Activated naive CD4-positive, alpha-beta T cell treated with anti-CD3 and anti-CD28 coated beads, Interleukin-2, amount 50 U/mL, for 24 hours (primary cell): Measurements from ENCODE around the gene PCP4L1.
"Not testable (repeated sequence)": the region's sequence is repeated elsewhere in the genome, so short reads cannot be mapped to it uniquely, and the experiment has no call there.

ENCODE experiments used
- H3K27ac Mint-ChIP-seq: one replicate; pipeline ENCODE4 v1.8.0; 2021; ENCODE audit warnings: mild to moderate bottlenecking, mixed read lengths
- H3K27me3 Mint-ChIP-seq: one replicate; pipeline ENCODE4 v1.8.0; 2021; ENCODE audit warnings: mixed read lengths
- H3K36me3 Mint-ChIP-seq: one replicate; pipeline ENCODE4 v1.8.0; 2021; ENCODE audit warnings: mixed read lengths
- H3K4me1 Mint-ChIP-seq: one replicate; pipeline ENCODE4 v1.8.0; 2021; ENCODE audit warnings: mixed read lengths
- H3K4me3 Mint-ChIP-seq: one replicate; pipeline ENCODE4 v1.8.0; 2021; ENCODE audit warnings: mild to moderate bottlenecking, mixed read lengths
- H3K9me3 Mint-ChIP-seq: one replicate; pipeline ENCODE4 v1.8.0; 2021; ENCODE audit warnings: mixed read lengths

Gene PCP4L1

GRCh38 chr1:161255302-161255701 is 3.2 kb upstream of the PCP4L1 start:
- peaks cover 25% of the 10 kb centered on the region for H3K27me3 Mint-ChIP-seq
- not testable (repeated sequence) for H3K9me3 Mint-ChIP-seq, H3K36me3 Mint-ChIP-seq, H3K27ac Mint-ChIP-seq, H3K4me1 Mint-ChIP-seq, H3K4me3 Mint-ChIP-seq

GRCh38 chr1:161255955-161256520 is 2.5 kb upstream of the PCP4L1 start:
- not testable (repeated sequence) for H3K9me3 Mint-ChIP-seq, H3K4me3 Mint-ChIP-seq, H3K36me3 Mint-ChIP-seq, H3K27ac Mint-ChIP-seq, H3K4me1 Mint-ChIP-seq
- H3K27me3 Mint-ChIP-seq = peaks cover 30% of the 10 kb centered on the region

- H3K4me3 Mint-ChIP-seq, H3K36me3 Mint-ChIP-seq, H3K27ac Mint-ChIP-seq, H3K9me3 Mint-ChIP-seq: not testable (repeated sequence)
- peaks cover 14% of the 10 kb centered on the region for H3K4me1 Mint-ChIP-seq
- H3K27me3 Mint-ChIP-seq = peaks cover 38% of the 10 kb centered on the region
Measured at GRCh38 chr1:161257109-161257508, 1.4 kb upstream of the PCP4L1 start.

GRCh38 chr1:161259345-161259702 is 779 bp downstream of the PCP4L1 start:
- Mint-ChIP-seq H3K4me1 (peaks cover 14% of the 10 kb centered on the region), H3K36me3 (peaks cover 7% of the 10 kb centered on the region), H3K27ac (no peak overlapping the region), H3K9me3 (no peaks in the 10 kb centered on the region), H3K4me3 (peak overlapping the region; percentile 82), H3K27me3 (peaks cover 42% of the 10 kb centered on the region)

- Mint-ChIP-seq H3K27ac (no peak overlapping the region), H3K27me3 (peaks cover 44% of the 10 kb centered on the region), H3K4me1 (peaks cover 14% of the 10 kb centered on the region)
Measured at GRCh38 chr1:161259765-161260164, 1.2 kb downstream of the PCP4L1 start.

GRCh38 chr1:161260376-161261260 is 2.1 kb downstream of the PCP4L1 start:
- no peaks in the 10 kb centered on the region for H3K9me3 Mint-ChIP-seq
- H3K27me3 Mint-ChIP-seq = peaks cover 46% of the 10 kb centered on the region
- H3K36me3 Mint-ChIP-seq = peaks cover 7% of the 10 kb centered on the region
- no peak overlapping the region for H3K27ac Mint-ChIP-seq
- H3K4me1 Mint-ChIP-seq = peaks cover 14% of the 10 kb centered on the region
- no peak overlapping the region for H3K4me3 Mint-ChIP-seq

More at GRCh38 chr1:161259765-161260164, 1.2 kb downstream of the PCP4L1 start:
- Mint-ChIP-seq H3K4me3 (no peak overlapping the region), H3K36me3 (peaks cover 7% of the 10 kb centered on the region), H3K9me3 (no peaks in the 10 kb centered on the region)

GRCh38 chr1:161261261-161262235 is 3.0 kb downstream of the PCP4L1 start:
- H3K36me3 Mint-ChIP-seq = peaks cover 7% of the 10 kb centered on the region
- no peaks in the 10 kb centered on the region for H3K9me3 Mint-ChIP-seq
- no peak overlapping the region for H3K4me3 Mint-ChIP-seq
- peaks cover 46% of the 10 kb centered on the region for H3K27me3 Mint-ChIP-seq
- H3K4me1 Mint-ChIP-seq = peaks cover 14% of the 10 kb centered on the region
- H3K27ac Mint-ChIP-seq = no peak overlapping the region

- H3K4me1 Mint-ChIP-seq = peaks cover 4% of the 10 kb centered on the region
- peaks cover 21% of the 10 kb centered on the region for H3K27me3 Mint-ChIP-seq
- no peak overlapping the region for H3K4me3 Mint-ChIP-seq
- no peaks in the 10 kb centered on the region for H3K9me3 Mint-ChIP-seq
- no peak overlapping the region for H3K27ac Mint-ChIP-seq
- no peaks in the 10 kb centered on the region for H3K36me3 Mint-ChIP-seq
Measured at GRCh38 chr1:161265305-161265704, 6.8 kb downstream of the PCP4L1 start.

GRCh38 chr1:161266202-161266601 is 7.7 kb downstream of the PCP4L1 start:
- Mint-ChIP-seq H3K27me3 (peaks cover 15% of the 10 kb centered on the region), H3K27ac (no peak overlapping the region), H3K36me3 (no peaks in the 10 kb centered on the region), H3K4me1 (peaks cover 3% of the 10 kb centered on the region), H3K9me3 (no peaks in the 10 kb centered on the region), H3K4me3 (no peak overlapping the region)

- Mint-ChIP-seq H3K4me1 (no peaks in the 10 kb centered on the region), H3K27me3 (peaks cover 9% of the 10 kb centered on the region), H3K36me3 (no peaks in the 10 kb centered on the region), H3K4me3 (no peak overlapping the region), H3K27ac (no peak overlapping the region), H3K9me3 (no peaks in the 10 kb centered on the region)
Measured at GRCh38 chr1:161266836-161267235, 8.3 kb downstream of the PCP4L1 start.

- no peaks in the 10 kb centered on the region for H3K9me3 Mint-ChIP-seq
- no peak overlapping the region for H3K27ac Mint-ChIP-seq
- no peak overlapping the region for H3K4me3 Mint-ChIP-seq
- H3K4me1 Mint-ChIP-seq = no peaks in the 10 kb centered on the region
- H3K36me3 Mint-ChIP-seq = no peaks in the 10 kb centered on the region
- peaks cover 7% of the 10 kb centered on the region for H3K27me3 Mint-ChIP-seq
Measured at GRCh38 chr1:161267321-161267720, 8.8 kb downstream of the PCP4L1 start.

GRCh38 chr1:161273402-161273801 is 14.9 kb downstream of the PCP4L1 start:
- no peaks in the 10 kb centered on the region for H3K9me3 Mint-ChIP-seq
- no peaks in the 10 kb centered on the region for H3K4me1 Mint-ChIP-seq
- H3K36me3 Mint-ChIP-seq = no peaks in the 10 kb centered on the region
- H3K4me3 Mint-ChIP-seq = no peak overlapping the region
- H3K27ac Mint-ChIP-seq = no peak overlapping the region
- no peaks in the 10 kb centered on the region for H3K27me3 Mint-ChIP-seq

- no peaks in the 10 kb centered on the region for H3K4me1 Mint-ChIP-seq
- no peaks in the 10 kb centered on the region for H3K36me3 Mint-ChIP-seq
Measured at GRCh38 chr1:161274874-161275273, 16.3 kb downstream of the PCP4L1 start.

GRCh38 chr1:161282991-161283390 is 24.4 kb downstream of the PCP4L1 start:
- no peak overlapping the region for H3K4me3 Mint-ChIP-seq
- peaks cover 6% of the 10 kb centered on the region for H3K36me3 Mint-ChIP-seq
- H3K9me3 Mint-ChIP-seq = no peaks in the 10 kb centered on the region
- H3K27me3 Mint-ChIP-seq = no peaks in the 10 kb centered on the region
- H3K27ac Mint-ChIP-seq = no peak overlapping the region
- no peaks in the 10 kb centered on the region for H3K4me1 Mint-ChIP-seq

More at GRCh38 chr1:161274874-161275273, 16.3 kb downstream of the PCP4L1 start:
- H3K27me3 Mint-ChIP-seq = no peaks in the 10 kb centered on the region
- no peaks in the 10 kb centered on the region for H3K9me3 Mint-ChIP-seq
- H3K4me3 Mint-ChIP-seq = no peak overlapping the region
- H3K27ac Mint-ChIP-seq = no peak overlapping the region

GRCh38 chr1:161285113-161285512 is 26.6 kb downstream of the PCP4L1 start:
- Mint-ChIP-seq H3K27me3 (no peaks in the 10 kb centered on the region), H3K36me3 (peaks cover 7% of the 10 kb centered on the region), H3K27ac (no peak overlapping the region), H3K9me3 (no peaks in the 10 kb centered on the region), H3K4me1 (no peaks in the 10 kb centered on the region), H3K4me3 (no peak overlapping the region)
